ENCODE data around the gene AADAC. TPM values are rescaled to one million over a fixed set of nuclear protein-coding genes. Genes with fewer than 3 reads are reported as not detected.
"Not testable (repeated sequence)": the region's sequence is repeated elsewhere in the genome, so short reads cannot be mapped to it uniquely, and the experiment has no call there.

Gene AADAC
- polyA plus RNA-seq, 1 donor, result 0.45 TPM

GRCh38 chr3:151798466-151798865, 15.4 kb upstream of the AADAC start:
- no peak for DNase-seq

- no peak for DNase-seq
These were observed 13.5 kb upstream of the AADAC start for GRCh38 chr3:151800431-151800830.

- peak; percentile 18 for DNase-seq
These were observed 9.6 kb upstream of the AADAC start for GRCh38 chr3:151804267-151804666.

GRCh38 chr3:151806838-151807237, 7.1 kb upstream of the AADAC start:
- DNase-seq, result no peak

GRCh38 chr3:151808926-151809325, 5.0 kb upstream of the AADAC start:
- not testable (repeated sequence) for DNase-seq

- no peak for DNase-seq
These were observed 2.4 kb upstream of the AADAC start for GRCh38 chr3:151811474-151811873.

GRCh38 chr3:151814588-151814987, 672 bp downstream of the AADAC start:
- DNase-seq, result no peak

- DNase-seq, result no peak
These were observed 2.2 kb downstream of the AADAC start for GRCh38 chr3:151816091-151816604.

GRCh38 chr3:151817473-151817872, 3.6 kb downstream of the AADAC start:
- no peak for DNase-seq

GRCh38 chr3:151818361-151818760, 4.4 kb downstream of the AADAC start:
- no peak for DNase-seq

- no peak for DNase-seq
These were observed 6.0 kb downstream of the AADAC start for GRCh38 chr3:151819910-151820309.

GRCh38 chr3:151827816-151828215, 13.9 kb downstream of the AADAC start:
- DNase-seq, result no peak

- no peak for DNase-seq
These were observed 22.0 kb downstream of the AADAC start for GRCh38 chr3:151835751-151836525.

GRCh38 chr3:151837057-151837456, 23.1 kb downstream of the AADAC start:
- no peak for DNase-seq

- DNase-seq, result peak; percentile 83
These were observed 24.8 kb downstream of the AADAC start for GRCh38 chr3:151838574-151839312.

- DNase-seq, result no peak
These were observed 25.4 kb downstream of the AADAC start for GRCh38 chr3:151839313-151839631.

- DNase-seq, result no peak
These were observed 27.9 kb downstream of the AADAC start for GRCh38 chr3:151841801-151842200.

GRCh38 chr3:151843275-151843674, 29.4 kb downstream of the AADAC start:
- no peak for DNase-seq

GRCh38 chr3:151845306-151845905, 31.5 kb downstream of the AADAC start:
- no peak for DNase-seq

GRCh38 chr3:151850065-151850464, 36.1 kb downstream of the AADAC start:
- not testable (repeated sequence) for DNase-seq

- DNase-seq, result no peak
These were observed 38.3 kb downstream of the AADAC start for GRCh38 chr3:151852074-151852811.

- DNase-seq, result no peak
These were observed 42.2 kb downstream of the AADAC start for GRCh38 chr3:151856118-151856517.

- no peak for DNase-seq
These were observed 42.7 kb downstream of the AADAC start for GRCh38 chr3:151856641-151857040.

Measured in hindlimb muscle (tissue), 1 donor.